BE2C (cell line): ENCODE data around the gene CRIM1.

ENCODE experiments used
- DNase-seq: peaks from one replicate; pipeline ENCODE4 v3.0.0-alpha.2; 2020
- H3K27me3 ChIP-seq: fragments of 250-450 bp; sonication (Bioruptor Pico); 2 replicates; pipeline ENCODE4 v1.5.1; 2020; ENCODE audit warnings: mild to moderate bottlenecking
- H3K36me3 ChIP-seq: fragments of 250-450 bp; sonication (Bioruptor Pico); 2 replicates; pipeline ENCODE4 v1.5.1; 2020; ENCODE audit warnings: mild to moderate bottlenecking
- H3K4me1 ChIP-seq: fragments of 250-450 bp; sonication (Bioruptor Pico); 2 replicates; pipeline ENCODE4 v1.5.1; 2020
- H3K4me3 ChIP-seq: 2 replicates; pipeline ENCODE4 v1.5.1; 2011; ENCODE audit warnings: low read depth, low read length
- H3K9me3 ChIP-seq: fragments of 250-450 bp; sonication (Bioruptor Pico); 2 replicates; pipeline ENCODE4 v1.5.1; 2020
- TF ChIP-seq, protein P1 (sequence below): IDR thresholded peaks from 2 replicates; pipeline ENCODE4 v1.5.1; 2012; ENCODE audit warnings: mild to moderate bottlenecking, low read depth, low read length

CRIM1 gene

GRCh38 chr2:36423619-36424120 is 68.1 kb downstream of the CRIM1 start:
- H3K9me3 ChIP-seq, result no peaks in the 10 kb centered on the region
- H3K4me3 ChIP-seq, result no peak overlapping the region
- H3K4me1 ChIP-seq, result no peaks in the 10 kb centered on the region
- H3K27me3 ChIP-seq, result no peaks in the 10 kb centered on the region
- no peak for DNase-seq
- TF ChIP-seq, protein P1, sequence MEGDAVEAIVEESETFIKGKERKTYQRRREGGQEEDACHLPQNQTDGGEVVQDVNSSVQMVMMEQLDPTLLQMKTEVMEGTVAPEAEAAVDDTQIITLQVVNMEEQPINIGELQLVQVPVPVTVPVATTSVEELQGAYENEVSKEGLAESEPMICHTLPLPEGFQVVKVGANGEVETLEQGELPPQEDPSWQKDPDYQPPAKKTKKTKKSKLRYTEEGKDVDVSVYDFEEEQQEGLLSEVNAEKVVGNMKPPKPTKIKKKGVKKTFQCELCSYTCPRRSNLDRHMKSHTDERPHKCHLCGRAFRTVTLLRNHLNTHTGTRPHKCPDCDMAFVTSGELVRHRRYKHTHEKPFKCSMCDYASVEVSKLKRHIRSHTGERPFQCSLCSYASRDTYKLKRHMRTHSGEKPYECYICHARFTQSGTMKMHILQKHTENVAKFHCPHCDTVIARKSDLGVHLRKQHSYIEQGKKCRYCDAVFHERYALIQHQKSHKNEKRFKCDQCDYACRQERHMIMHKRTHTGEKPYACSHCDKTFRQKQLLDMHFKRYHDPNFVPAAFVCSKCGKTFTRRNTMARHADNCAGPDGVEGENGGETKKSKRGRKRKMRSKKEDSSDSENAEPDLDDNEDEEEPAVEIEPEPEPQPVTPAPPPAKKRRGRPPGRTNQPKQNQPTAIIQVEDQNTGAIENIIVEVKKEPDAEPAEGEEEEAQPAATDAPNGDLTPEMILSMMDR, result no peak
- H3K36me3 ChIP-seq, result no peaks in the 10 kb centered on the region

DNA sequence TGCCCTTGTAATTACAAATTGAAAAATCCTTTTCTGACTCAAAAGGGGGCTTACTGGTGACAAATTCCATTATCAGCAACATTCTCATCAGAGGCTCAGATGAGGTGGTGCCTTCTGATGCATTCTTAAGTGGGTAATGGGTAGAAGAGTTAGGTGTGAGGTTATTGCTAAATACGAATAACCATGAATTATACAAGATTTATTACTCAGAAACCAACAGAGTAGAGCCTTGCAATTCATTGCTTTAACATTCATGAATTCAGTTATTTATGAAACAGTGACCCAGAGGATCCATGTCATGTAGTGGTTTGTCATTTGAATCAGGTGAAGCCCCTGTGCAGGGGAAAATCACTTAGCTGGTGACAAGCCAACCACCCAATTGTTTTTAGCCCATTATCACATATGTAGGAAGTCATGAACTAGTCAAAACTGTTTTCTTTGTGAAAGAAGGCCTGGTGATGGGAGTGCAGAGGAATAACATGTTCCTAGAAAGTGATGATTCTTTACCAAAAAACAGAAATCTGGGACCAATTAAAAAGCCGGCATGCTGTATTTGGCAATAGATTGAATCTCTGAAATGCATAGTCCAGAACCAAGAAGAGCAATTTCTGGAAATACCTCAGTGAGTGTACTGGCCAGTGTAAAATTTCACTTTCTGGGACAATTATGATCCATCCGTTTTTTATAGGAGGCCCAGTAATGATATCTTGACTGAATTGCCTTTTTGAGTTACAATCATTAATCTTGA is 70.2 kb downstream of the CRIM1 start:
- no peaks in the 10 kb centered on the region for H3K27me3 ChIP-seq
- H3K4me3 ChIP-seq, result no peak overlapping the region
- H3K36me3 ChIP-seq, result no peaks in the 10 kb centered on the region
- no peaks in the 10 kb centered on the region for H3K9me3 ChIP-seq
- TF ChIP-seq, protein P1, result no peak
- no peak for DNase-seq
- H3K4me1 ChIP-seq, result no peaks in the 10 kb centered on the region

DNA sequence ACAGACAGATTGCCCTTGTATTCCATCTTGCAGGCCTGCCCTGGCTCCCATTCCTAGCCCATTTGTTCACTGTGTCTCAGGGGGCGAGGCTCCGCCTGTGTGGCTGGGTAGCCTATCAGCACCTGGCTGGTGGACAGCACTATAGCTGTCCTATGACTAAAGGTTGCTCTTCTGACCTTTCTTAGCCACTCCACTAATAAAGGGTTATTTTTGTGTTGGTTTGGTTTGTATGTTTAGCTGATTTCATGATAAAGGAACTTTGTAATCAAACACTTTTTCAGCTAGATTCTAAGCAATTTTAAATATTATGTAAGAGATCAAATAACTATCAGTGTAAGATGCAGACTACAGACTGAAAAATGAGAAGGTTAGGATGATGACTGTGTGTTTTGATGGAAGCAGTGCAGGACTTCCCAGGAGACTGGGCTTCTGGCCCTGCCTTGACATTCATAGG is 72.2 kb downstream of the CRIM1 start:
- H3K27me3 ChIP-seq, result no peaks in the 10 kb centered on the region
- no peaks in the 10 kb centered on the region for H3K4me1 ChIP-seq
- DNase-seq, result no peak
- H3K36me3 ChIP-seq, result no peaks in the 10 kb centered on the region
- no peaks in the 10 kb centered on the region for H3K9me3 ChIP-seq
- TF ChIP-seq, protein P1, result no peak
- H3K4me3 ChIP-seq, result no peak overlapping the region

- DNase-seq, result no peak
- H3K9me3 ChIP-seq, result no peaks in the 10 kb centered on the region
- TF ChIP-seq, protein P1, result no peak
- H3K36me3 ChIP-seq, result no peaks in the 10 kb centered on the region
- 0 out of 2 replicates have a peak, but pooled peaks cover 4% of the 10 kb centered on the region for H3K27me3 ChIP-seq
- no peaks in the 10 kb centered on the region for H3K4me1 ChIP-seq
- H3K4me3 ChIP-seq, result no peak overlapping the region
Observed at GRCh38 chr2:36430549-36430948, 75.0 kb downstream of the CRIM1 start.

- no peaks in the 10 kb centered on the region for H3K9me3 ChIP-seq
- DNase-seq, result no peak
- no peaks in the 10 kb centered on the region for H3K4me1 ChIP-seq
- H3K27me3 ChIP-seq, result 0 out of 2 replicates have a peak, but pooled peaks cover 4% of the 10 kb centered on the region
- TF ChIP-seq, protein P1, result no peak
- no peak overlapping the region for H3K4me3 ChIP-seq
- no peaks in the 10 kb centered on the region for H3K36me3 ChIP-seq
Observed at GRCh38 chr2:36432479-36432878, 76.9 kb downstream of the CRIM1 start.
